Measurements from ENCODE around the gene IL16.

The IL16 gene

DNA sequence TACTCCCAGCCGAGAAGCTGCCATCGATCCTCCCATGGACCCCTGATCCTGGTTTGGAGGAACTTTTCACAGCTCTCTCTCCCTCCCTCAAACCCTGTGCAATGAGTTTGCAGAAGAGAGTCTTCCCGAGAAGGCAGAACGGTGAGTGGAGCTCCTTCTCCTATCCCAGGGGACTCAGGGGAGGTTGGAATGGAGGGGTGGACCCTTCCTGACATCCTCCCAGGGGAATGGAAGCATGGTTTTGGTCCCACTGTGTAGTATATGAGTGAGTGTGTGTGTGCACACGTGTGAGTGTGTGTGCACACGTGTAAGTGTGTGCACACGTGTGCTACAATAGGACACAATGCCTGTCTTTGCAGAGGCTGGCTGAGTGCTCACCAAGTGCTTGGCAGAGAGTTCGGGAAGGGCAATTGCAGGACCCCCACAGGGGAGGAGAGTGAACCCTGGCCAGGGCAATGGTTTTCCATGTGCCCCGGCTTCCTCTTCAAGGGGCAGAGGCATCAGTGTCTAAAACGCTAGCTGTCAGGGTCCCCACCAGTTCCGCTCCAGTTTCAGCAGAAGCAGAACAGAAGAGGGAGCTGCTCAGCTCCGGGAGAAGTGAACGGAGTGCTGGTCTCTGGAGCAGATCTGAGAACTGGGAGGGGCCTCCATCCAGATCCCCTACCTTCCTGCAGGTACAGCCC lies 13.8 kb upstream of the IL16 start:
- Mint-ChIP-seq H3K4me3 (no peak overlapping the region), H3K4me1 (no peaks in the 10 kb centered on the region), H3K27me3 (peaks cover 14% of the 10 kb centered on the region), H3K9me3 (no peaks in the 10 kb centered on the region), H3K27ac (no peak overlapping the region), H3K36me3 (no peaks in the 10 kb centered on the region)
- DNase-seq (ENCODE audit: low spot score in 2 of 2), result no peak
- no peak for ATAC-seq (ENCODE audit: low read depth)

DNA sequence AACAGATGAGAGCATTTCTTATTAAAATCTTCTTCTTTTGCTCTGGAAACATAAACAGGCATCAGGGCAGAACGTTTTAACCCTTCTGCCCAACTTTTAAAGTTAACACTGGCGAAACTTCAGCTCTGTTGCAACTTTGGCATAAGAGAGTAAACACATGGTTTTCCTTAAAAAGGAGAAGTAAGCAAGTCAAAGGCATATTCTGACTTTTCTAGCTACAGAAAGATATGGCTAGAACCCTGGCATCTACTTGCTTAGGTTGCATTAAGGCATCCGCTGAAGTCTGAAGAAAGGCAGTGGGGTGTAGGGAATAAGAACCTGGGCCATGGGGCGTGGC lies 13.3 kb upstream of the IL16 start:
- H3K27ac Mint-ChIP-seq, result no peak overlapping the region
- no peak for DNase-seq (ENCODE audit: low spot score in 2 of 2)
- no peaks in the 10 kb centered on the region for H3K36me3 Mint-ChIP-seq
- H3K27me3 Mint-ChIP-seq, result peaks cover 17% of the 10 kb centered on the region
- no peak overlapping the region for H3K4me3 Mint-ChIP-seq
- H3K9me3 Mint-ChIP-seq, result no peaks in the 10 kb centered on the region
- H3K4me1 Mint-ChIP-seq, result no peaks in the 10 kb centered on the region
- ATAC-seq (ENCODE audit: low read depth), result no peak

DNA sequence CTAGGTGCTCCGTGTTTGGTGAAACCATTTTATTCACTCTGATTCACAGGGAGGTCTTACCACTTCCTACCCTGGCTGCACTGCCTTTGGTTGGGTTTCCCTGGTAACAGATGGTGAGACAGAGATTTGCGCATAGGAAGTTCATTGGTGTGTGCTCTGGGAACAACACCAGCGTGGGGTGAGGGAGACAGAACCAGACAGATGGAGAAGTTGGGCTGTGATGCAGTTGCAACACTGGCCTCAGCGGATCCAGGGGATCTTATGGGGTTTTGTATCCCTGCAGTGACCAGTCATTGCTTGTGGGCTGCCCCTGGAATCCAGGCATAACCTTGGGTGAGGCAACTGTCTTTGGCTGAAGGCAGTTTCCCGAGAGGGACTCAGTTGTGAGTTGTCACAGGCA lies 12.5 kb upstream of the IL16 start:
- Mint-ChIP-seq H3K36me3 (no peaks in the 10 kb centered on the region), H3K4me3 (no peak overlapping the region), H3K9me3 (no peaks in the 10 kb centered on the region), H3K27ac (no peak overlapping the region), H3K27me3 (peaks cover 19% of the 10 kb centered on the region), H3K4me1 (no peaks in the 10 kb centered on the region)
- DNase-seq (ENCODE audit: low spot score in 2 of 2) (no peak), ATAC-seq (ENCODE audit: low read depth) (no peak)

DNA sequence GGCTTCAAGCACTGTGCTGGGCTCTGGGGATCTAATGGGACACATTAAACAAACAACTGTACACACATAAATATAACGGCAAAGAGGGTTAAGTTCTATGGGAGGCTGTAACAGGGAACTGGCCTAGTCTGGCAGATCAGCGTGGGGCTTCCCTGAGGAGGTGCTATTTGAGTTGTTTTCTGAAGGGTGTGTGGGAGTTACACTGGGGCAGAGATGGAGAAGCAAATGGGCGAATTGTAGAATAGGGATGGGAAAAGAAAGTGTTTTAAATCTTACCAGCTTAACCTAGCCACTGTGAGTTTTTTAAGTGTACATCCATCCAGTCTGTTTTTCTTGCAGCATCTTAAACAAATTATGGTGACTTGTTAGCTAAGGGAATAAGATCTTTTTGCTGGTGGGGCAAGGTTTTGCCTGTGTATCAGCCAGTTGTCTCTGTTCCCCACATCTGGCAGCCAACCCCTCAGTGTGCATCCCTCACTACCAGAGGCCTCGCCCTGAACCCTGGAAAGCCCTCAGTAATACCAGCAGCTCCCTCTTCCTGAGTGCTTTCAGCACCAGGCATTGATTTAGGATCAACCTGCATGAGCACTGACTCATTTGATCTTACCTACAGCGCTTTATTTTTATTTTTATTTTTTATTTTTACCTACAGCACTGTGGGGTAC lies 10.9 kb upstream of the IL16 start:
- Mint-ChIP-seq H3K9me3 (no peaks in the 10 kb centered on the region), H3K27ac (no peak overlapping the region), H3K36me3 (no peaks in the 10 kb centered on the region), H3K27me3 (peaks cover 17% of the 10 kb centered on the region), H3K4me1 (no peaks in the 10 kb centered on the region), H3K4me3 (no peak overlapping the region)
- DNase-seq (ENCODE audit: low spot score in 2 of 2) (no peak), ATAC-seq (ENCODE audit: low read depth) (no peak)

DNA sequence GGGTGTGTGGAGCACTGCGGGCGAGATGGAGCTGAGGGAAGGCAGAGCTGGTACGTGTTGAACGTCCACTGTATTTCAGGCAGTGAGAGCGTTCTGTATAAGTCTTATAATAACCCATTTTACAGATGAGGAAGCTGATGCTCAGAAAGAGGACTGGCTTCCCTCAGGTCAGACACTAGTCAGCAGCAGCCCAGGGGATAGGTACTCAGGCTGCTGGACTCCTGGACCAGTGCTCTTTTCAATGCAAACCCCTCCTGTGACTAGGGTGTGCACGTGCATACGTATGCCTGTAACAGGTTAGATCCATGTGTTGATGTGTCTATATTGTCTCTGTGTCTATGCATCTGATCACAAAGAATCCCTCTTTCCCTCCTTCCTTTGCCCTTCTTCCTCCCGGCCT lies 8.3 kb upstream of the IL16 start:
- H3K36me3 Mint-ChIP-seq, result no peaks in the 10 kb centered on the region
- DNase-seq (ENCODE audit: low spot score in 2 of 2), result no peak
- no peak overlapping the region for H3K27ac Mint-ChIP-seq
- peaks cover 21% of the 10 kb centered on the region for H3K27me3 Mint-ChIP-seq
- H3K4me3 Mint-ChIP-seq, result no peak overlapping the region
- no peaks in the 10 kb centered on the region for H3K9me3 Mint-ChIP-seq
- no peak for ATAC-seq (ENCODE audit: low read depth)
- no peaks in the 10 kb centered on the region for H3K4me1 Mint-ChIP-seq

DNA sequence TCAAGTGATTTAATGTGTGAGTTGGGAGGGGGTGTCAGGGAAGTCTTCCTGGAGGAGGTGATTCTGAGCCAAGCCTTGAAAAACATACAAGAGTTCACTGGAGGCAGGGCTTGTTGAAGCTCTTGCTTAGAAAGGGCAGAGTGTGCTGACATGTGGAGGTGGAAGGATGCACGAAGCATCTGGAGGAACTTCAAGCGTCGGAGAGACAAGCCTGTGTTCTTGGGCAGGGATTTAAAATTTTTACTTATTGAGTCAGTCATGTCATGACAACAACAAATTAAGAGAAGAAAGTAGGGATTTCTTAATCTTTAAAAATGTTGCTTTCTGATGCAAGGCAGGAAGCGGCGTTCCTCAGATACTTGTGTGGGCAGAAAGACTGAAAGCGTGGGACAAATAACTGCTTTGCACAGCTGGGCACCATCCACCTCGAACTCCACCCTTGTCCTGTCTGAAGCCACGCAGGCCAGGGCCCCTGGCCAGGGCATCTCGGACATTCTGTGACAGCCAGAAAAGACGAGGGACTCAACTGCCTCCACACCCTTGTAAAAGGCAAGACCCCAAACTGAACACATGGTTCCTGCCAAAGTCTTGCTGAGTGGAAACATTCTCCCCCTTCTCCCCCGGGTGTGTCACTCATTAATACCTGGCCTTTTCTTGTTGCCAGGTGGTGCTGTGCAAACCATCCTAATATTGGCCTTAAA lies 6.9 kb upstream of the IL16 start:
- Mint-ChIP-seq H3K27me3 (peaks cover 14% of the 10 kb centered on the region), H3K27ac (no peak overlapping the region), H3K4me3 (no peak overlapping the region)

DNA sequence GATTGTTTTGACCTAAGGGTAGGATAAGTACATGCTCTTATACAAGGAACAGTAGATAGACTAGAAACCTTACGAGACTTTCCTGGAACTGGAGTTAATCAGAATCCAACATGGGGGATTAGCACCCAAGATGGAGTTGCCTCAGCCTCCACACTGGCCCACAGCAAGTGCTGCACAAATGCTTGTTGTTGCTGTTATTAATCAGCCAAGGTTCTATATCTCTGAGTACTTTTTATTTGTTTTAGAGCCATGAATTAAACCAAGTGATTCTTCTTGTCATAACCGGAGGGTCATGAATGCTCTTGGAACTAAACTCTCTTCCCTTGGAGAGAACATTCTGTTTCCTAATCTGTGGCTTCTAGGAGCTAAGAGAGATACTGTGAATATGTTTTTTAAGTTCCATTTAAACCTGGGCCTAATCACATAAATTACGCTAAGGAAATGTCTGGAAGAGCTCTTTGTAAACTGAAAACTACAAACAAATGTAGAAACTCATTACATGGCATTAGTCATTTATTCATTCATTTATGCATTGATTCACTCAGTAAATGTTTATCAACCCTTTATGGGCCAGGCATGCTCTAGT lies 5.7 kb upstream of the IL16 start:
- Mint-ChIP-seq H3K27ac (no peak overlapping the region), H3K9me3 (no peaks in the 10 kb centered on the region)
- no peak for DNase-seq (ENCODE audit: low spot score in 2 of 2)

More for the DNA sequence above, 6.9 kb upstream of the IL16 start:
- H3K36me3 Mint-ChIP-seq, result no peaks in the 10 kb centered on the region
- DNase-seq (ENCODE audit: low spot score in 2 of 2) (no peak), ATAC-seq (ENCODE audit: low read depth) (no peak)
- H3K4me1 Mint-ChIP-seq, result no peaks in the 10 kb centered on the region
- no peaks in the 10 kb centered on the region for H3K9me3 Mint-ChIP-seq

DNA sequence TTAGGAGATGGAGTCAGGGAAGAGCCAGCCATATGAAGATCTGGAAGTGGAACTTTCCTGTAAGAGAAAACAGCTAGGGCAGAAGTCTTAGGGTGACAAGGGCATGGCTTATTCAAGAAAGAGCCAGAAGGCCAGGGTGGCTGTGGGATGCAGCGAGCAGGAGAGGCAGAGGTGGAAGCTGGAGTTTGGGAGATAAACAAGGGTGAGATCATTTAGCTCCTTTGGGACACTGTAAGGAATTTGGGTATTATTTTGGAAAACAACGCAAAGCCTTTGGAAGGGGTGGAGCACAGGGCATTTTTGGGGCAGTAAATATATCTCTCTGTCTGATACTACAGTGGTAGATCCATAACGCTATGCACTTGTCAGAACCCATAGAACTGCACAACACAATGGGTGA lies 5.0 kb upstream of the IL16 start:
- DNase-seq (ENCODE audit: low spot score in 2 of 2), result no peak
- Mint-ChIP-seq H3K27me3 (peaks cover 15% of the 10 kb centered on the region), H3K4me1 (no peaks in the 10 kb centered on the region), H3K27ac (no peak overlapping the region), H3K9me3 (no peaks in the 10 kb centered on the region), H3K36me3 (no peaks in the 10 kb centered on the region), H3K4me3 (no peak overlapping the region)
- ATAC-seq (ENCODE audit: low read depth), result no peak

More for the DNA sequence above, 5.7 kb upstream of the IL16 start:
- Mint-ChIP-seq H3K4me1 (no peaks in the 10 kb centered on the region), H3K27me3 (peaks cover 14% of the 10 kb centered on the region), H3K4me3 (no peak overlapping the region), H3K36me3 (no peaks in the 10 kb centered on the region)
- ATAC-seq (ENCODE audit: low read depth), result no peak

DNA sequence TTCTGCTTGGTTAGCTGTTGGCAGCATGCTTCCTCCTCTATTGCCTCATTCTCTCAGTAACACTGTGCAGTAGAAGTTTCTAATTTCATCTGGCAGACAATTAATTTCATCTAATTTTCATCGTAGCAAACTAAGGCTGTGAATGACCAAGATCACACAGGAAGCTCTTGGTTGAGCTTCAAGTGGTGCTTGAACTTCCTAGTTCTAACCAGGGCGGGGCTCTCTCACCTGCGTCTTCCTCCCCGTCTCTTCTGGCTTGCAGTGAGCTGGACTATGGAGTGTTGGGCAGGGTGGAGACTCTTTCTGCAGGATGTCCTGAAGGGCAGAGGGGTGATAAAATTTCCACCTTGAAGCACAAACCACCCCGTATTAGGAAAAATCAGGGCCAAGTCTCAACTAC lies 2.0 kb upstream of the IL16 start:
- ATAC-seq (ENCODE audit: low read depth) (no peak), DNase-seq (ENCODE audit: low spot score in 2 of 2) (no peak)
- Mint-ChIP-seq H3K4me3 (no peak overlapping the region), H3K27me3 (peaks cover 16% of the 10 kb centered on the region), H3K36me3 (no peaks in the 10 kb centered on the region), H3K27ac (no peak overlapping the region), H3K4me1 (no peaks in the 10 kb centered on the region), H3K9me3 (no peaks in the 10 kb centered on the region)

DNA sequence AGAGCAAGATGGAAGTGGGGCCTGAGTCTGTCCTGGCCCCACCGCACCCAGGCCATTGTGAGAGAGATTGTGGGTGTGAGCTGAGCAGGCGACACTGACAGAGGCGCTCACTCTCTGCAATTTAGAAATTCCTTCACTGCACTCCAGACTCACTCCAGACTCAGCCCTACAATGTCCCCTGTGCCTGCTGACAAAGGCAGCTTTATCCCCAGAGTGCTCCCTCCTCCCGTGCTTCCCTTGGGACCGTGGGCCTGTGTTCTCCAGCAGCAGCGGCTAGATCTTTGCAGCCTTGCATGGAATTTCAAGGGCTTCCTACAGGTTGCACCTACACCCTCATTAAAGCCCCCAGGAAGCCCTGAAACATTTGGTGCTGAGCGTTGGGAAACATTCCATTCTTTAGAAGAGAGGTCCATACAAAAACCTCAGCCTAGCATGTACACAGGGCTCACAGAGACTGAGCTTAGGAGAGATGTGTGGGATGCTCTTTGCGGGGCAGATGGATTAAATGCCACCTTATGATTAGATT lies 1.3 kb upstream of the IL16 start:
- no peaks in the 10 kb centered on the region for H3K9me3 Mint-ChIP-seq

DNA sequence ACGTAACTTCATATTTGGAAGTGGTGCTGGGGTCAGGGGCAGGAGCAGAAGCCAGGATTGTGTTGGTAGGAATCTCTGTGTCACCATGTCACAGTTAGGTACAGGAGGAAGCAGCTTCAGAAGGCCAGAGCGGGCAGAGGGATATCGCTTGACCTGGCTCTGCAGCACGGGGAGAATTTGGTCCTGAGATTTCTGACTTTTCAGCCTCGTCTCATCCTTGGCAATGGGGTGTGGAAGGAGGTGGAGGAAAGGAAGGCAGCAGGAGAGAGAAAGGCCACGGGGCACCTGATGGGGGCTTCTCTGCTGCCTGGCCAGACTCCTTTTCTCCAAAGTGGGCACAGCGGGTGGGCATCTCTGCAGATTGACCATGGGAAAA lies 564 bp downstream of the IL16 start:
- no peak for ATAC-seq (ENCODE audit: low read depth)
- Mint-ChIP-seq H3K9me3 (no peaks in the 10 kb centered on the region), H3K4me1 (no peaks in the 10 kb centered on the region), H3K27ac (no peak overlapping the region), H3K27me3 (peaks cover 11% of the 10 kb centered on the region), H3K4me3 (no peak overlapping the region), H3K36me3 (no peaks in the 10 kb centered on the region)
- DNase-seq (ENCODE audit: low spot score in 2 of 2), result no peak

More for the DNA sequence above, 1.3 kb upstream of the IL16 start:
- DNase-seq (ENCODE audit: low spot score in 2 of 2), result no peak
- H3K36me3 Mint-ChIP-seq, result no peaks in the 10 kb centered on the region
- H3K4me1 Mint-ChIP-seq, result no peaks in the 10 kb centered on the region
- ATAC-seq (ENCODE audit: low read depth), result no peak
- H3K4me3 Mint-ChIP-seq, result no peak overlapping the region
- H3K27ac Mint-ChIP-seq, result no peak overlapping the region
- H3K27me3 Mint-ChIP-seq, result peaks cover 16% of the 10 kb centered on the region

DNA sequence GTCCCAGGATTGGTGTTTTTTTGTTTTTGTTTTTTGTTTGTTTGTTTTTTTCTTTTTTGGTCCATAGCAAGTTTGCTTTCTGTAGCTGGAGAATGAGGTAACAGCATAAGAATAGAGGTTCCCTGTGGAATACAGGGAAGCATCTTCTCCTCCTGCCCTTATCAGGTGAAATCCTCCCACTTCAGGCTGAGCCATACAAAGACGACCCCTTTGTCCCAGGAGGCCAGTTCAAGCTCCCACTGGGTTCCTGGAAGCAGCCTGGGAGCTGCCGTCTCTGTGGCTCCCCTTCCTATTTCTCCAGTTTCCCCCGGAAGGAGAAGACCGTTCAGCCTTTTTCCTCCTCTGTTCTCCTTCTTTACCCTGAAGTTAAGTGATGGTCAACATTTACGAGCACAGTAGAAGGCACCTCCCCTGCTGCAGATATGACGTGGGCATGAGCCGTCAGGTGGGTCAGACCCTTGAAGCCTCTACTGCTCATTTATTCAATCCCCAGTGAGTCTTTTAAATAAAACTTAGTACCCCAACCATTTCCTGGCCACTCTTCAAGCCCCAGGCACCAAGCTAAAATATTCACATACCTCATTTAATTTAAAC lies 1.1 kb downstream of the IL16 start:
- no peaks in the 10 kb centered on the region for H3K9me3 Mint-ChIP-seq
- peaks cover 8% of the 10 kb centered on the region for H3K27me3 Mint-ChIP-seq
- ATAC-seq (ENCODE audit: low read depth), result no peak

DNA sequence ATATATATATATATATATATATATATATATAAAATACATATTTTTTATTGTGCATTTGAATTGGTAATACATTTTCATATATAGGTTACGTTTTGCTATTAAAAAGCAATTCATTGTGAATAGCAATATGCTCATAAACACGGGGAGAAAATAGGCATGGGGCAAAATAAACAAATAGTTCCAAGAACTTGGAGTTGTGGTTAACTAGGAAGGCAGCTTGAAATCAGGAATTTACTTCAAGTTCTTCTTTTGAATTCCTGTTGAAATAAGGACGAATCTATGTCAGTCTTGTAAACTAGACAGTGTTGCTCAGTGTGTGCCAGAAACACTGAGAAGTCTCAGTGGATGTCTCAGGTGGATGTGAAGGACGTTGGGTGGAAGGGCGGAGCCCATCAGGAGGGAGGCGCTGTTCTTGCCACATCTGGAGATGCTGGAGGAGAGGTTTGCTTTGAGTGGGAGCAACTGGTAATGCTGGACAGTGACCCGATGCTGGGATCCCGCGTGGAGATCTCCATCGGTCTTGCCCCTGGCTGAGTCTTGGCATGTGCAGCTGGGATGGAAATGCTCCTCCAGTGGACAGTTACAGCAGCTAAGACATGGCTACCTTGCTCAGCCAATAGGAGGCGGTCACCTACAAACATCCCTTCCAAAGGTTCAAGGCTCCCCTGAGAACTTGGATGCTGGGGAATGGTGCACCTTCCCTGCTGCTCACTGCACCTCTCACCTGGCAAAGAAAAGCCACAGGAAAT lies 2.5 kb downstream of the IL16 start:
- ATAC-seq (ENCODE audit: low read depth) (no peak), DNase-seq (ENCODE audit: low spot score in 2 of 2) (no peak)
- H3K4me3 Mint-ChIP-seq, result no peak overlapping the region
- H3K9me3 Mint-ChIP-seq, result no peaks in the 10 kb centered on the region
- no peak overlapping the region for H3K27ac Mint-ChIP-seq
- H3K4me1 Mint-ChIP-seq, result no peaks in the 10 kb centered on the region
- no peaks in the 10 kb centered on the region for H3K36me3 Mint-ChIP-seq
- peaks cover 7% of the 10 kb centered on the region for H3K27me3 Mint-ChIP-seq

More for the DNA sequence above, 1.1 kb downstream of the IL16 start:
- no peak for DNase-seq (ENCODE audit: low spot score in 2 of 2)
- H3K4me3 Mint-ChIP-seq, result no peak overlapping the region
- H3K4me1 Mint-ChIP-seq, result no peaks in the 10 kb centered on the region
- no peak overlapping the region for H3K27ac Mint-ChIP-seq
- H3K36me3 Mint-ChIP-seq, result no peaks in the 10 kb centered on the region

Measured in memory B cell (primary cell).